GM13976 (cell line): ENCODE results near the gene KREMEN1.
"Not testable (repeated sequence)": the region's sequence is repeated elsewhere in the genome, so short reads cannot be mapped to it uniquely, and the experiment has no call there.

Source experiments
- DNase-seq: peaks from one replicate; pipeline ENCODE4 v3.0.0; 2012; ENCODE audit warnings: low spot score
- in situ Hi-C: fragments of 300-500 bp; cut with MboI; formaldehyde crosslinking; loops from one replicate; pipeline ENCODE4 v1.12.0; 2022; ENCODE audit warnings: low sequenced_read_pairs, mixed read lengths, inconsistent platforms; ENCODE audit not compliant: unreplicated experiment
- TF ChIP-seq, protein P1 (sequence below): IDR thresholded peaks from 2 replicates; pipeline ENCODE4 v1.5.1; 2012; ENCODE audit warnings: borderline replicate concordance, mild to moderate bottlenecking; ENCODE audit not compliant: insufficient read depth; ENCODE audit errors: extremely low read depth, missing control alignments, control extremely low read depth

The KREMEN1 gene

DNA sequence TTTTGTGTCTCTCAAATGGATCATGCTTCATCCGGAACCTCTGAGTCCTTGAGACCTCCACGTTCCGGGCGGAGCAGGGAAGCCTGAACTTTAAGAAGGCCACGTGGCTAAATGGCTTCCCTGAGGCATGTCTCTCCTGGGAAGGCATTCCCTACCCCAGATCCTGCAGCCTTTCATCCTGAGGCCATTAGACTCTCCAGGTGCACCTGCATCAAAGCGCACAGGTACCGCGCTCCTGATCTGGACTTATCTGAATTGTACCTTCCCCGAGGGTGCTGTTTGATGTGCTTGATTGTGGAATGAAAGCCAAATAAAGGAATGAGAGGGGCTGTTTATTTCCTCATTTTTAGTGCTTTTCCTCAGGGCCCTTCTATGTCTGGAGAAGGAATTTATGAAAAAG is 33.7 kb upstream of the KREMEN1 start:
- DNase-seq: no peak
- in situ Hi-C loops: loop anchor here (5.0 to 10.0 kb wide), 2 partner anchors 187 to 434 kb away; no protein-coding TSS in a partner anchor
- TF ChIP-seq, protein P1, sequence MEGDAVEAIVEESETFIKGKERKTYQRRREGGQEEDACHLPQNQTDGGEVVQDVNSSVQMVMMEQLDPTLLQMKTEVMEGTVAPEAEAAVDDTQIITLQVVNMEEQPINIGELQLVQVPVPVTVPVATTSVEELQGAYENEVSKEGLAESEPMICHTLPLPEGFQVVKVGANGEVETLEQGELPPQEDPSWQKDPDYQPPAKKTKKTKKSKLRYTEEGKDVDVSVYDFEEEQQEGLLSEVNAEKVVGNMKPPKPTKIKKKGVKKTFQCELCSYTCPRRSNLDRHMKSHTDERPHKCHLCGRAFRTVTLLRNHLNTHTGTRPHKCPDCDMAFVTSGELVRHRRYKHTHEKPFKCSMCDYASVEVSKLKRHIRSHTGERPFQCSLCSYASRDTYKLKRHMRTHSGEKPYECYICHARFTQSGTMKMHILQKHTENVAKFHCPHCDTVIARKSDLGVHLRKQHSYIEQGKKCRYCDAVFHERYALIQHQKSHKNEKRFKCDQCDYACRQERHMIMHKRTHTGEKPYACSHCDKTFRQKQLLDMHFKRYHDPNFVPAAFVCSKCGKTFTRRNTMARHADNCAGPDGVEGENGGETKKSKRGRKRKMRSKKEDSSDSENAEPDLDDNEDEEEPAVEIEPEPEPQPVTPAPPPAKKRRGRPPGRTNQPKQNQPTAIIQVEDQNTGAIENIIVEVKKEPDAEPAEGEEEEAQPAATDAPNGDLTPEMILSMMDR: no peak

DNA sequence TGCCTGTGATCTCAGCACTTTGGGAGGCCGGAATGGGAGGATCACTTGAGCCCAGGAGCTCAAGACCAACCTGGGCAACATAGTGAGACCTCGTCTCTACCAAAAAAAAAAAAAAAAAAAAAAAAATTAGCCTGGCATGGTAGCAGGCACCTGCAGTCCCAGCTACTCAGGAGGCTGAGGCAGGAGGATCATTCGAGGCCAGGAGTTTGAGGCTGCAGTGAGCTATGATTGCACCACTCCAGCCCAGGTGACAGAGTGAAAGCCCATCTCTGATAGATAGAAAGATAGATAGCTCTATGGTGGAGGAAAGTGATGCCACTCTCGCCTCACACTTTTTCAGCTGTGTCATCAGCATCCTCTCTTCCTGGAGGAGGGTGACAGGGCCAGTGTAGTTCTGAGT is 33.2 kb upstream of the KREMEN1 start:
- in situ Hi-C loops: loop anchor here (5.0 to 10.0 kb wide), 2 partner anchors 187 to 435 kb away; no protein-coding TSS in a partner anchor
- DNase-seq: not testable (repeated sequence)

DNA sequence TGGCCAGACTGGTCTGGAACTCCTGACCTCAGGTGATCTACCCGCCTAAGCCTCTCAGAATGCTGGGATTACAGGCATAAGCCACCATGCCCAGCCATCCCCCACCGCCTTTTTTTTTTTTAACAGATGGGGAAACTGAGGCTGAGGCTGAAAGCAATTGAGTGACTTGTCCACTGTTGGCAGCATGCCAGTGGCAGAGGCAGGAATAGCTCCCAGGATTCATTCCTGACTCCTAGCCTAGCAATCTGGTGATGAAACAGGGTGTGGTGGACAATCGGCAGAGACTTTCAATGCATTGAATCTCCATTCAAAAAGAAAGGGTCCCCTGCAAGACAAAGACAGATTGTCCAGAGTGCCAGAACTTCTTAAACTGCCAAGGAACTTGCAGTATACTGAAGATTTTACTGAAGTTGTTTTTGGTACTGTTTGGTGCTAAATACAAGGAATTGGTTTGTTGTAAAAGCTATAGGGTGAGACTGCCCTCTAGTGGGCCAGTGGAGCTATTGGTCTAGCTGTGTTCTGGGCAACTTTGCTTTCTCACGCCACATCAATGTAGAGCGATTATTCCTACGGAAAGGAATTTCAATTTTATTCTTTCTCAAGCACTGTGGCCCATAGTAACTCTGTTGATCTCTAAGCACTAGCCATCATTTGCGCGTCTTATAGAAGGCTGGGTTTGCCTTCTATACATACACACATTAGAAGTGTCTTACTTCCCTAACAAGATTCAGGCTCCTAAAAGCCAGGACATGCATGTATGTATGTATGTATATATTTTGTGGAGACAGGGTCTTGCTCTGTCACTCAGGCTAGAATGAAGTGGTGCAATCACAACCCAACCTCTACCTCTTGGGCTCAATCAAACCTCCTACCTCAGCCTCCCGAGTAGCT is 32.2 kb upstream of the KREMEN1 start:
- TF ChIP-seq, protein P1: peak; percentile 84
- in situ Hi-C loops: no loop called here
- DNase-seq: peak; percentile 73

DNA sequence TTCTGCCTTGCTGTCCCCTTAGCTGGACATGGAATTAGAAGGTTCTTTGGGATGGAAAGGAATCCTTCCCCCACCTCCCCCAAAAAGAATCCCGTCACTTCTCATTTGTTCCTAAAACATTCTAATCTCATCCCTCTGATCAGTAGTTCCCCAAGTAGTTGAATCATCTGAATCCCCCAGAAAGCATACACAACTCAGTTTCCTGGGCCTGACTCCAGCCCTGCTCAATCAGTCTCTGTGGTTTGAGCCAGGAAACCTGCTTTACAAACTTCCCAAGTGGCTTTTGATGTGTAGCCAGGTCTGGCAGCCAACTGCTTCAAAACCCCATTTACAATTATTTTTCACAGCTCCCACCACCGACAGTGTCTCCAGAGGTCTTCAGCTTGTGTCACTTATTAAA is 31.4 kb upstream of the KREMEN1 start:
- TF ChIP-seq, protein P1: no peak
- DNase-seq: no peak
- in situ Hi-C loops: no loop called here

DNA sequence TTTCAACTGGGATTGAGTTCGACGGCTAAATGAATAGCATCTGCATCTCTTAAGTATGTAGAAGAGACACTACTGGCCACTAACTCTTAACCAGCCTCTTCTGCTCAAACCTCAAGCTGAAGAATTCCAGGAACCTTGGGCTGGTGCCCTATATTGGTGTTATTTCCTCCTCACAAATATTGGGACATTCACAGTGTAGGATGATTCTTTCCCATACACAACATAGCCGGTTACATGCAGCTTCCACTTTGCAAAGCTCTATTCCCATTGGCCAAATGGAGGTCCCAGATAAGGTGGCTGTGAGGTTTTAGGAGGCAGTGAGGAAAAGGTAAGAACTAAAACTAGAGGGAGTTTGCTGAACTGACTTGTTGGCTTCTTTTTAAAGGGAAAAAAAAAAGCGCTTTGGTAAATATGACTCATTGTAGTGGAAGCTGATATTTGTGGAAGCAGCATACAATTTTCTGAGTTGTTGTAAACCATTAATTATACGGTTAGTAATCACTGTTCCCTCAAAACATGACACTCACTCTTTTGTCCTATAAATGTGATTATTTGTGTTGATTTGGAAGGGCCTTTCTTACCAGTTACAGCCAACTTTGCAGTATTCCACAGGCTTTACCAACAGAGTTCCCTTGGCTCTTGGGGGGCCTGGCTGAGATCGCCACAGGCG is 28.8 kb upstream of the KREMEN1 start:
- in situ Hi-C loops: no loop called here
- TF ChIP-seq, protein P1: no peak
- no peak for DNase-seq

DNA sequence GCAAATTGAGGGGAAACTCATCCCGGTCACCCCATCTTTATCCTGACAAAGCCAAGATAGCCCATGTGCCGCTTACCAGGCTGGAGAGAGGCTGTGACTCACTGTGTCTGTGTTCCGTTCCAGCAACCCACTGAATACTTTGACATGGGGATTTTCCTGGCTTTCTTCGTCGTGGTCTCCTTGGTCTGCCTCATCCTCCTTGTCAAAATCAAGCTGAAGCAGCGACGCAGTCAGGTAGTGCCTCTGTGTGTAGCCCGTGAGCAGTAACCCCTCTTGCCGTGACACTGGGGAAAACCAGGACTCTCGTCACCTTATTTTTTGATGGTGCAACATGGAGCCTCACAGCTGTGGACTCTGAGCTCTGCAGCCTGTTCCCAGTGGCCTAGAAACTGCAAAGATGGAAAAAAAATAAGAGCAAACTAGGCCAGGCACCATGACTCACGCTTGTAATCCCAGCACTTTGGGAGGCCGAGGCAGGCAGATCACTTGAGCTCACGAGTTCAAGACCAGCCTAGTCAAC is 28.1 kb upstream of the KREMEN1 start:
- in situ Hi-C loops: no loop called here
- DNase-seq: no peak
- TF ChIP-seq, protein P1: no peak
